ENCODE data around the gene CADM1.

- no peak for TF ChIP-seq CTCF (IDR thresholded peaks at IDR 0.05 in 4 of 5, conservative IDR thresholded peaks at IDR 0.05 in 1 of 5)
- no peak for TF ChIP-seq POLR2A (IDR thresholded peaks at IDR 0.05)
Measured at GRCh38 chr11:115502636-115503082, 1.6 kb downstream of the CADM1 start.

Measured in gastrocnemius medialis (tissue), 4 donors.